Calu3 (cell line): ENCODE results near the gene PIGQ. TPM values are rescaled to one million over a fixed set of nuclear protein-coding genes. Genes with fewer than 3 reads are reported as not detected.

Experiments used
- BruUV-seq: library from RNA; stranded (reverse); fragments of 400-500 nt; replicated peaks from 2 replicates; lab custom pipeline; 2021; lab: Mats Ljungman, UMichigan
- CTCF ChIA-PET: fragments of 300-600 bp; sonication (Branson Sonifier 250); formaldehyde crosslinking; loops from one replicate; lab custom pipeline; 2022; ENCODE audit warnings: antibody characterized with exemption; lab: Charles Lee
- DNase-seq: peaks from one replicate; pipeline ENCODE4 v3.0.0; 2022
- H3K27ac Mint-ChIP-seq: one replicate; pipeline ENCODE4 v1.8.0; 2022; ENCODE audit warnings: mixed read lengths; ENCODE audit not compliant: unreplicated experiment
- H3K27me3 Mint-ChIP-seq: one replicate; pipeline ENCODE4 v1.8.0; 2022; ENCODE audit warnings: mixed read lengths; ENCODE audit not compliant: unreplicated experiment
- H3K36me3 Mint-ChIP-seq: one replicate; pipeline ENCODE4 v1.8.0; 2022; ENCODE audit warnings: mild to moderate bottlenecking, moderate library complexity, mixed read lengths; ENCODE audit not compliant: insufficient read depth, unreplicated experiment
- H3K4me1 Mint-ChIP-seq: one replicate; pipeline ENCODE4 v1.8.0; 2022; ENCODE audit warnings: mild to moderate bottlenecking, low read depth, mixed read lengths; ENCODE audit not compliant: unreplicated experiment
- H3K4me3 Mint-ChIP-seq: one replicate; pipeline ENCODE4 v1.8.0; 2022; ENCODE audit warnings: mild to moderate bottlenecking, low read depth, moderate library complexity, mixed read lengths; ENCODE audit not compliant: unreplicated experiment
- H3K9me3 Mint-ChIP-seq: one replicate; pipeline ENCODE4 v1.8.0; 2022; ENCODE audit warnings: low read depth, mixed read lengths; ENCODE audit not compliant: unreplicated experiment
- CTCF ChIP-seq: fragments of 200-600 bp; IDR thresholded peaks from one replicate; pipeline ENCODE4 v1.8.0; 2022; ENCODE audit warnings: antibody characterized with exemption; ENCODE audit not compliant: unreplicated experiment
- intact Hi-C: fragments of 100-400 bp; cut with micrococcal nuclease; formaldehyde crosslinking; loops from one replicate; pipeline ENCODE4 v1.10.0; 2022; ENCODE audit not compliant: unreplicated experiment
- total RNA-seq: library from RNA; stranded (reverse); gene quantifications from 2 replicates; pipeline ENCODE4 v1.2.3, GENCODE V29; 2022

Gene PIGQ
- total RNA-seq, 1 experiment from 2014 or later, result 101 TPM

- CTCF ChIA-PET, result no interaction called here
- no peak for TF ChIP-seq CTCF
- Mint-ChIP-seq H3K4me3 (no peak overlapping the region), H3K9me3 (no peaks in the 10 kb centered on the region), H3K27ac (no peak overlapping the region), H3K36me3 (peaks cover 37% of the 10 kb centered on the region), H3K27me3 (no peaks in the 10 kb centered on the region), H3K4me1 (no peaks in the 10 kb centered on the region)
- no peak for DNase-seq
- intact Hi-C loops, result no loop called here
- no TSS peak for BruUV-seq
These were observed 8.0 kb downstream of the PIGQ start for GRCh38 chr16:577796-578195.

- intact Hi-C loops, result no loop called here
- Mint-ChIP-seq H3K27me3 (no peaks in the 10 kb centered on the region), H3K9me3 (no peaks in the 10 kb centered on the region)
These were observed 8.6 kb downstream of the PIGQ start for GRCh38 chr16:578232-578869.

GRCh38 chr16:578870-579405 is 9.2 kb downstream of the PIGQ start:
- Mint-ChIP-seq H3K27me3 (no peaks in the 10 kb centered on the region), H3K4me1 (no peaks in the 10 kb centered on the region), H3K27ac (no peak overlapping the region), H3K9me3 (no peaks in the 10 kb centered on the region), H3K4me3 (no peak overlapping the region), H3K36me3 (peaks cover 47% of the 10 kb centered on the region)
- TF ChIP-seq CTCF, result peak; percentile 45
- intact Hi-C loops, result no loop called here
- no peak for DNase-seq
- CTCF ChIA-PET, result no interaction called here
- BruUV-seq, result no TSS peak

More at GRCh38 chr16:578232-578869, 8.6 kb downstream of the PIGQ start:
- Mint-ChIP-seq H3K4me3 (no peak overlapping the region), H3K27ac (no peak overlapping the region), H3K4me1 (no peaks in the 10 kb centered on the region), H3K36me3 (peaks cover 41% of the 10 kb centered on the region)
- no TSS peak for BruUV-seq
- no peak for DNase-seq
- no peak for TF ChIP-seq CTCF
- CTCF ChIA-PET, result no interaction called here

- CTCF ChIA-PET, result no interaction called here
- H3K27me3 Mint-ChIP-seq, result no peaks in the 10 kb centered on the region
- no TSS peak for BruUV-seq
- no peak overlapping the region for H3K27ac Mint-ChIP-seq
- peaks cover 58% of the 10 kb centered on the region for H3K36me3 Mint-ChIP-seq
- no peak overlapping the region for H3K4me3 Mint-ChIP-seq
- TF ChIP-seq CTCF, result no peak
- DNase-seq, result no peak
- intact Hi-C loops, result no loop called here
- no peaks in the 10 kb centered on the region for H3K9me3 Mint-ChIP-seq
- H3K4me1 Mint-ChIP-seq, result peaks cover 2% of the 10 kb centered on the region
These were observed 10.6 kb downstream of the PIGQ start for GRCh38 chr16:580141-580945.
